ENCODE results near the gene NUDCD3.

DNA sequence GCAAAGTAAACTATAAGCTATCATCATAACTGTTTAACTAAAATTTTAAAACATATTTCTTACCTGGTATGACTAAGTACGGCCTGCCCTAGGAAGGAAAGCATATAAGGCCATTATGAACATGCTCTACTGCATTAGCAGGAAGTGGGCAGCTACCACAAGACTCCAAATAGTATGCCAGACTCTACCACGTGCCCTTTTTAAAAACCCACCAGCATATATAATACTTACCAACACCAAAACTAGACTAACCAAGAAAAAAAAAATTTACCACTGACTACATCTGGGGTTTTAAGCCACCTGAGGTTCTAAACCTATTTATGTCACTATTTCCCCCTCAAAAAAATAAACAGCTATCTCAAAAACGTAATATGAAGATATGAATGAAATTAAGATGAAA, 30.1 kb downstream of the NUDCD3 start:
- TF ChIP-seq EZH2 (IDR thresholded peaks at IDR 0.05) (no peak), POLR2AphosphoS5 (IDR thresholded peaks at IDR 0.05; ENCODE audit: borderline replicate concordance, low read depth, low read length) (no peak)
